ENCODE data around the gene UGT1A10.
"Not testable (repeated sequence)": the region's sequence is repeated elsewhere in the genome, so short reads cannot be mapped to it uniquely, and the experiment has no call there.

UGT1A10 gene

GRCh38 chr2:233636306-233636705 lies at the start of gene UGT1A10:
TSS of gene UGT1A10 (plus strand) at chr2:233636448. CDS start at chr2:233636523, 75 bp downstream.
- H3K4me3 ChIP-seq (replicated peaks; ENCODE audit: low read depth, low read length); DNase-seq (ENCODE audit: extremely low read depth, low read depth): not testable (repeated sequence)

- no peak for DNase-seq (ENCODE audit: extremely low read depth, low read depth)
- no peak overlapping the region for H3K4me3 ChIP-seq (replicated peaks; ENCODE audit: low read depth, low read length)
- TF ChIP-seq CTCF (IDR thresholded peaks at IDR 0.05; ENCODE audit: low read depth, low read length, missing control alignments) = no peak
These were observed 47.8 kb upstream of the UGT1A10 start for GRCh38 chr2:233588400-233588799.

GRCh38 chr2:233592706-233593105 lies 43.5 kb upstream of the UGT1A10 start:
- not testable (repeated sequence) for H3K4me3 ChIP-seq (replicated peaks; ENCODE audit: low read depth, low read length); DNase-seq (ENCODE audit: extremely low read depth, low read depth)

- DNase-seq (ENCODE audit: extremely low read depth, low read depth) = no peak
- no peak overlapping the region for H3K4me3 ChIP-seq (replicated peaks; ENCODE audit: low read depth, low read length)
- TF ChIP-seq CTCF (IDR thresholded peaks at IDR 0.05; ENCODE audit: low read depth, low read length, missing control alignments) = no peak
These were observed 43.0 kb upstream of the UGT1A10 start for GRCh38 chr2:233593201-233593600.

GRCh38 chr2:233597522-233597921 lies 38.7 kb upstream of the UGT1A10 start:
- no peak overlapping the region for H3K4me3 ChIP-seq (replicated peaks; ENCODE audit: low read depth, low read length)
- no peak for TF ChIP-seq CTCF (IDR thresholded peaks at IDR 0.05; ENCODE audit: low read depth, low read length, missing control alignments)
- no peak for DNase-seq (ENCODE audit: extremely low read depth, low read depth)

GRCh38 chr2:233598952-233599351 lies 37.3 kb upstream of the UGT1A10 start:
- DNase-seq (ENCODE audit: extremely low read depth, low read depth) = no peak
- no peak overlapping the region for H3K4me3 ChIP-seq (replicated peaks; ENCODE audit: low read depth, low read length)
- no peak for TF ChIP-seq CTCF (IDR thresholded peaks at IDR 0.05; ENCODE audit: low read depth, low read length, missing control alignments)

- TF ChIP-seq CTCF (IDR thresholded peaks at IDR 0.05; ENCODE audit: low read depth, low read length, missing control alignments) = no peak
- H3K4me3 ChIP-seq (replicated peaks; ENCODE audit: low read depth, low read length) = no peak overlapping the region
- no peak for DNase-seq (ENCODE audit: extremely low read depth, low read depth)
These were observed 35.9 kb upstream of the UGT1A10 start for GRCh38 chr2:233600386-233600785.

- no peak for TF ChIP-seq CTCF (IDR thresholded peaks at IDR 0.05; ENCODE audit: low read depth, low read length, missing control alignments)
These were observed 34.2 kb upstream of the UGT1A10 start for GRCh38 chr2:233602076-233602475.

More at GRCh38 chr2:233602076-233602475, 34.2 kb upstream of the UGT1A10 start:
- no peak overlapping the region for H3K4me3 ChIP-seq (replicated peaks; ENCODE audit: low read depth, low read length)
- DNase-seq (ENCODE audit: extremely low read depth, low read depth) = no peak
